Measurements from ENCODE around the gene RPL6. TPM values are rescaled to one million over a fixed set of nuclear protein-coding genes. Genes with fewer than 3 reads are reported as not detected.
A peak's percentile ranks its signal among the peaks of the same experiment; 100 is the strongest.
"Not testable (repeated sequence)": the region's sequence is repeated elsewhere in the genome, so short reads cannot be mapped to it uniquely, and the experiment has no call there.

Gene RPL6
- total RNA-seq, 6 donors from 2014 or later = 540 to 983 (median 822) TPM

GRCh38 chr12:112401903-112402498, 7.4 kb downstream of the RPL6 start:
- peaks cover 25 to 34% (median 29%) of the 10 kb centered on the region in 4 donors for H3K36me3 ChIP-seq
- no peak overlapping the region for H3K4me3 ChIP-seq
- no peak for ATAC-seq (ENCODE audit: low FRiP score in 2 of 2)
- H3K4me1 ChIP-seq = peaks cover 1 to 8% (median 2%) of the 10 kb centered on the region in 4 donors
- no peak overlapping the region for H3K27ac ChIP-seq
- no peak for DNase-seq
- no peaks in the 10 kb centered on the region for H3K27me3 ChIP-seq
- TF ChIP-seq EP300 (IDR thresholded peaks at IDR 0.05) = no peak
- no peak for TF ChIP-seq CTCF (IDR thresholded peaks at IDR 0.05)
- no peak for TF ChIP-seq POLR2A (IDR thresholded peaks at IDR 0.05)
- TF ChIP-seq POLR2AphosphoS5 (IDR thresholded peaks at IDR 0.05) = no peak
- no peaks in the 10 kb centered on the region for H3K9me3 ChIP-seq
- WGBS, 2 donors = 58 to 66% methylated on average over 5 of the region's 5 CpGs

GRCh38 chr12:112401054-112401453, 8.4 kb downstream of the RPL6 start:
- TF ChIP-seq POLR2AphosphoS5 (IDR thresholded peaks at IDR 0.05) = no peak
- no peaks in the 10 kb centered on the region for H3K4me1 ChIP-seq
- H3K4me3 ChIP-seq = no peak overlapping the region
- no peak overlapping the region for H3K27ac ChIP-seq
- H3K9me3 ChIP-seq = no peaks in the 10 kb centered on the region
- 94 to 96% methylated on average over 5 of the region's 5 CpGs for WGBS, 2 donors
- DNase-seq = no peak
- H3K36me3 ChIP-seq = peaks cover 15 to 24% (median 19%) of the 10 kb centered on the region in 4 donors
- ATAC-seq (ENCODE audit: low FRiP score in 2 of 2) = no peak
- no peaks in the 10 kb centered on the region for H3K27me3 ChIP-seq

DNA sequence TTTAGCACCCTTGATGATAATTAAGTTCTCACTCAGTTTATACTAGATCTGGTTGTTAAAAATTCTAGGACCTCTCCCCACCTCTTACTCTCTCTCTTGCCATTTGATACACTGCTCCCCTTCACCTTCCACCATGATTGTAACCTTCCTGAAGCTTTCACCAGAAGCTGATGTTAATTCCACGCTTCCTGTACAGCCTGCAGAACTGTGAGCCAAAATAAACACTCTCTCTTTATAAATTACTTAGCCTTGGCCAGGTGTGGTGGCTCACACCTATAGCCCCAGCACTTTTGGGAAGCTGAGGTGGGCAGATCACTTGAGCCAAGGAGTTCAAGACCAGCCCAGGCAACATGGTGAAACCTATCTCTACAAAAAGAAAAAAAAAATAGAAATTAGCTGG, 16.1 kb downstream of the RPL6 start:
- TF ChIP-seq EP300 (IDR thresholded peaks at IDR 0.05) (no peak), POLR2A (IDR thresholded peaks at IDR 0.05) (no peak), CTCF (IDR thresholded peaks at IDR 0.05) (no peak), POLR2AphosphoS5 (IDR thresholded peaks at IDR 0.05) (no peak)
- Histone ChIP-seq H3K4me3 (no peak overlapping the region), H3K27me3 (no peaks in the 10 kb centered on the region), H3K9me3 (no peaks in the 10 kb centered on the region), H3K36me3 (no peaks in the 10 kb centered on the region), H3K4me1 (no peaks in the 10 kb centered on the region), H3K27ac (no peak overlapping the region)
- WGBS, 2 donors = 50 to 53% methylated on average over 1 of the region's 1 CpG
- ATAC-seq (ENCODE audit: low FRiP score in 2 of 2) (no peak), DNase-seq (no peak)

- not testable (repeated sequence) for H3K9me3 ChIP-seq; H3K27ac ChIP-seq; H3K4me1 ChIP-seq; DNase-seq; H3K36me3 ChIP-seq; H3K27me3 ChIP-seq; H3K4me3 ChIP-seq; ATAC-seq (ENCODE audit: low FRiP score in 2 of 2)
- 66 to 83% methylated on average over 3 to 4 of the region's 4 CpGs for WGBS, 2 donors
Measured at GRCh38 chr12:112389922-112390654, 19.3 kb downstream of the RPL6 start.

DNA sequence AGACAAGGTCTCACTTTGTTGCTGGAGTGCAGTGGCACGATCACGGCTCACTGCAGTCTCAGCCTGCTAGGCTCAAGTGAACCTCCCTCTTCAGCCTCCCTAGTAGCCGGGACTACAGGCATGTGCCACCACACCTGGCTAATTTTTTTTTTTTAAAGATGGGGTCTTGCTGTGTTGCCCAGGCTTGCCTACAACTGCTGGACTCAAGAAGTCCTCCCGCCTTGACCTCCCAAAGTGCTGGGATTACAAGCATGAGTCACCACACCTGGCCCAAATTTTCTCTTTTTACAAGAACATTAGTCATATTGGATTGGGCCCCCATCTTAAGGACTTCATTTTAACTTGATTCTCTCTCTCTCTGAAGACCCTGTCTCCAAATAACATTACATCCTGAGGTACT, 20.2 kb downstream of the RPL6 start:
- Histone ChIP-seq H3K27me3 (no peaks in the 10 kb centered on the region), H3K9me3 (no peaks in the 10 kb centered on the region), H3K27ac (no peak overlapping the region), H3K4me3 (no peak overlapping the region), H3K36me3 (no peaks in the 10 kb centered on the region), H3K4me1 (peaks cover 0 to 6% (median 0%) of the 10 kb centered on the region in 4 donors)
- TF ChIP-seq POLR2A (IDR thresholded peaks at IDR 0.05) (no peak), EP300 (IDR thresholded peaks at IDR 0.05) (no peak), POLR2AphosphoS5 (IDR thresholded peaks at IDR 0.05) (no peak), CTCF (IDR thresholded peaks at IDR 0.05) (no peak)
- 89 to 93% methylated on average over 4 of the region's 4 CpGs for WGBS, 2 donors
- DNase-seq (no peak), ATAC-seq (ENCODE audit: low FRiP score in 2 of 2) (no peak)

GRCh38 chr12:112386726-112387125, 22.7 kb downstream of the RPL6 start:
- H3K4me3 ChIP-seq = no peak overlapping the region
- DNase-seq = peak in 1 of 2 donors; percentile 26
- no peaks in the 10 kb centered on the region for H3K36me3 ChIP-seq
- no peak for ATAC-seq (ENCODE audit: low FRiP score in 2 of 2)
- no peaks in the 10 kb centered on the region for H3K27me3 ChIP-seq
- WGBS, 2 donors = 26 to 36% methylated on average over 3 of the region's 3 CpGs
- no peak overlapping the region for H3K27ac ChIP-seq
- H3K4me1 ChIP-seq = peaks cover 5 to 10% (median 8%) of the 10 kb centered on the region in 4 donors
- TF ChIP-seq POLR2A (IDR thresholded peaks at IDR 0.05) = no peak
- H3K9me3 ChIP-seq = no peaks in the 10 kb centered on the region
